HG03159 (cell line): ENCODE data around the gene SEC61A1.

ENCODE experiments used
- ATAC-seq: cut with Tn5 transposase; IDR thresholded peaks from one replicate; pipeline ENCODE4 v1.9.1; 2021; ENCODE audit warnings: mild to moderate bottlenecking, moderate library complexity; ENCODE audit not compliant: unreplicated experiment

SEC61A1 gene

GRCh38 chr3:128056258-128056657, 4.0 kb downstream of the SEC61A1 start:
- no peak for ATAC-seq

GRCh38 chr3:128060473-128061381, 8.5 kb downstream of the SEC61A1 start:
- no peak for ATAC-seq

DNA sequence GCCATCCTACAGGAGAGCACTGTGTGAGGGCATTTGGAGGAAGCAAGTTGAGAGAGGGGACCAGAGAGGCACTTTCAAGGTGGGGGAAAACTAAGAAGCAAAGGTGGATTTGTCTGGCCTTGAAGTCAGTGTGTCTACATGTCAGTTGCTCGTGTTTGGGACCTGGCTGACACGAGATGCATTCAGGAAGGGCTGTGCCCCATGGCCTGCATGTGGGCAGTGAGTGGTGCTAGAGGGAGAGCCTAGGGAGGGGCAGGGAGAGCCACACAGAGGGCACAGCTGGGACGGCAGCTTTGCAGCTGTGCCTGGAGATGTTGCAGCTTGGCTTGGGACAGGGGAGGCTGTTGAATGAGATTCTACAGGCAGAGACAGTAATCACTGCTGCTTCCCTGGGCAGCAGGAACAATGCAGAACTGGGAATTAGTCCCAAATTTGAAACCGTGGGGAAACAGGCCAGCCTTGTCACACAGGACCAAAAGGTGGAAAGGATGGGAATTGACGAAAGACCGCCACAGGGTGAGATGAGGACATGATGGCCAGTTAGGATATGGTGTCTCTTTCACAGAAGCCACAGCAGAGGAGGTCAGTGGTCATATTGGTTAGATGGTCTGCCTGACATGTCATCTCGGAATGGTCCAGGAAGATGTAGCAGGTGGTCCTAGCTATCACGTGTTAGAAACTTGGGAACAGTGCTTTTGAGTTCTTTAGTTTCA, 10.0 kb downstream of the SEC61A1 start:
- no peak for ATAC-seq

DNA sequence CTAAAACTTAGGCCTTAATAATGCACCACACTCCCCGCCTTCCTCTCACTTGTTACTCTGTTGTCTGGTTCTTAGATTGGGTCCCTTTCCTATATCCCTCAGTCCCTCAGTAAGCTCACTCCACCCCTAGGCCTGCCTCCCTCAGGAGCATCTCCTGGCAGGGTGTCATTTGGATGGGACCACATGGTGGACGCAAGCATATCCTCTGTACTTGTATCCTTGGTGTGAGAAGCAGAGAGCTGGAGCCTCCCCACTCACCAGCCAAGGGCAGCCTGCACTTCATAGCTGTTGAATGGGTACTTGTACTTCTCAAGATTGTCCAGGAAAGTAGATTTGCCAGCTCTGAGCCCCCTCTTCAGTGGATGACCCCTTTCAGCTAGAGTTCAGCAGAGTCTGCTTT, 11.6 kb downstream of the SEC61A1 start:
- no peak for ATAC-seq

- ATAC-seq = no peak
These were observed 12.7 kb downstream of the SEC61A1 start for GRCh38 chr3:128064962-128065361.

- ATAC-seq = no peak
These were observed 13.9 kb downstream of the SEC61A1 start for GRCh38 chr3:128066114-128066513.

DNA sequence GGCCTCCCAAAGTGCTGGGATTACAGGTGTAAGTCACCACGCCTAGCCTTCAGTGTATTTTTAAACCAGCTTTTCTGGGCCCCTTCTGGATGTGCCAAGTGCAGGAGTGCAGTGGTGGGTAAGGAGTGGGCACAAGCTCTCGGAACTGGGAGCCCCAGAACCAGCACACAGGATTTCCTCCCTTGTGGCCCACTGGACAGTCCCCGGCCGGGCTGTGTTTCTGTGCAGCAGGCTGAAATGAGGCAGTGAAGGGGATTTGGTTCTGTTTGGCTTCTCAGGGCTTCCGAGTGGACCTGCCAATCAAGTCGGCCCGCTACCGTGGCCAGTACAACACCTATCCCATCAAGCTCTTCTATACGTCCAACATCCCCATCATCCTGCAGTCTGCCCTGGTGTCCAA, 14.4 kb downstream of the SEC61A1 start:
- ATAC-seq = no peak

DNA sequence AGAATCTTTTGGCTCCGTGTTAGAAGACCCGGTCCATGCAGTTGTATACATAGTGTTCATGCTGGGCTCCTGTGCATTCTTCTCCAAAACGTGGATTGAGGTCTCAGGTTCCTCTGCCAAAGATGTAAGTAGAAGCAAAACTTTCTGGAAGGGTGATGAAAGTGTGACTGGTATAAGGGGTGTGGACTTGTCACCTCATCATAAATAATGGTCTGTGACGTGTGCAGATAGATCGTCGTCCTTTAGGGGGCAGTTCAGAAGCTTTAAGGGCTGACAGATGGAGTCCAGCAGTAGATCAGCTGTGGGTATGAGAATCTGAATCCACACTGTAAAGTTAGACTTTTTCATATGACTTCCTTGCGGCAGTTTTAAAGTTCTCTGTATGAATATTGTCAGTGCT, 15.3 kb downstream of the SEC61A1 start:
- ATAC-seq = no peak

GRCh38 chr3:128068156-128068620, 16.0 kb downstream of the SEC61A1 start:
- ATAC-seq = no peak

- ATAC-seq = no peak
These were observed 17.0 kb downstream of the SEC61A1 start for GRCh38 chr3:128069271-128069670.

DNA sequence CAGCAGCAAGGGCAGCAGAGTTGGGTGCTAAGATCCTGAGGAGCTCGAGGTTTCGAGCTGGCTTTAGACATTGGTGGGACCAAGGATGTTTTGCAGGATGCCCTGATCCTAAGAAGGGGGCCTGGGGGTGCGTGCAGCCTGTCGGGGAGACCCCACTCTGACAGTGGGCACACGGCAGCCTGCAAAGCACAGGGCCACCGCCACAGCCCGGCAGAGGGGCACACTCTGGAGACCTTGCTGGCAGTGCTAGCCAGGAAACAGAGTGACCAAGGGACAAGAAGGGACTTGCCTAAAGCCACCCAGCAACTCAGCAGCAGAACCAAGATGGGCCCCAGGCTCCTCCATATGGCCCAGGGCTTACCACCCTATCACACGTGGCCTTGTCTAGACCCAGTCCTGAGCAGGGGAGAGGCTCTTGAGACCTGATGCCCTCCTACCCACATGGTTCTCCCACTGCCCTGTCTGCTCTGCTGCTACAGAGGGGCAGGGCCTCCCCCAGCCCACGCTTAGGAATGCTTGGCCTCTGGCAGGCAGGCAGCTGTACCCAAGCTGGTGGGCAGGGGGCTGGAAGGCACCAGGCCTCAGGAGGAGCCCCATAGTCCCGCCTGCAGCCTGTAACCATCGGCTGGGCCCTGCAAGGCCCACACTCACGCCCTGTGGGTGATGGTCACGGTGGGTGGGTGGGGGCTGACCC, 18.8 kb downstream of the SEC61A1 start:
- no peak for ATAC-seq

GRCh38 chr3:128071771-128072453, 19.7 kb downstream of the SEC61A1 start:
- ATAC-seq = no peak

GRCh38 chr3:128072454-128073184, 20.4 kb downstream of the SEC61A1 start:
- ATAC-seq = no peak

- ATAC-seq = no peak
These were observed 21.0 kb downstream of the SEC61A1 start for GRCh38 chr3:128073185-128073725.

DNA sequence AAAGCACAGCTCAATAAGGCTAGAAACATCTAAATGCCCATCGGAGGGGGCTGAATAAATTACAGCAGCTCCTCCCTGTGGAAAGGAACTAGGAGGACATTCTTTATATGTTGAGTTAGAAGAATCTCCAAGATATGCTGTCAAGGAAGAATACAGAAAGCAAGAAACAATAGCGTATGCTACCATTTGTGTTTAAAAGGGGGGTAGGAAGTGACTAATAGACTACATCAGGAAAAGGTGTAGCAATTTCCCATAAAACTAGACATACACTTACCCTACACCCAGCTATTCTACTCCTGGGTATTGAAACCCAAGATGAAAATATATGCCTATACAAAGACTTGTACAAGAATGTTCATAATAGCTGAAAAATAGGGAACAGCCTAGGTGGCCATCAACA, 21.6 kb downstream of the SEC61A1 start:
- no peak for ATAC-seq

GRCh38 chr3:128074851-128075521, 22.7 kb downstream of the SEC61A1 start:
- peak; percentile 3 for ATAC-seq

GRCh38 chr3:128075522-128076482, 23.6 kb downstream of the SEC61A1 start:
- ATAC-seq = peak; percentile 51
